ENCODE measurements around the gene CASR.

CASR gene

GRCh38 chr3:122307094-122307687 is 123.7 kb downstream of the CASR start:
- TF ChIP-seq CTCF (IDR thresholded peaks at IDR 0.05; ENCODE audit: insufficient read depth, low read depth, low read length, missing control alignments): no peak
- no peak overlapping the region for H3K4me3 ChIP-seq (ENCODE audit: low read length)
- DNase-seq (ENCODE audit: low read depth): no peak

- no peak for TF ChIP-seq CTCF (IDR thresholded peaks at IDR 0.05; ENCODE audit: insufficient read depth, low read depth, low read length, missing control alignments)
- H3K4me3 ChIP-seq (ENCODE audit: low read length): no peak overlapping the region
- no peak for DNase-seq (ENCODE audit: low read depth)
Observed at GRCh38 chr3:122307976-122308375, 124.5 kb downstream of the CASR start.

GRCh38 chr3:122310361-122310760 is 126.9 kb downstream of the CASR start:
- H3K4me3 ChIP-seq (ENCODE audit: low read length): no peak overlapping the region
- peak; percentile 92 for DNase-seq (ENCODE audit: low read depth)
- no peak for TF ChIP-seq CTCF (IDR thresholded peaks at IDR 0.05; ENCODE audit: insufficient read depth, low read depth, low read length, missing control alignments)

GRCh38 chr3:122312826-122313225 is 129.4 kb downstream of the CASR start:
- no peak for TF ChIP-seq CTCF (IDR thresholded peaks at IDR 0.05; ENCODE audit: insufficient read depth, low read depth, low read length, missing control alignments)
- no peak overlapping the region for H3K4me3 ChIP-seq (ENCODE audit: low read length)
- DNase-seq (ENCODE audit: low read depth): no peak

- TF ChIP-seq CTCF (IDR thresholded peaks at IDR 0.05; ENCODE audit: insufficient read depth, low read depth, low read length, missing control alignments): no peak
- H3K4me3 ChIP-seq (ENCODE audit: low read length): no peak overlapping the region
- DNase-seq (ENCODE audit: low read depth): peak; percentile 81
Observed at GRCh38 chr3:122313281-122313680, 129.8 kb downstream of the CASR start.

GRCh38 chr3:122314228-122314876 is 130.9 kb downstream of the CASR start:
- DNase-seq (ENCODE audit: low read depth): peak; percentile 92
- TF ChIP-seq CTCF (IDR thresholded peaks at IDR 0.05; ENCODE audit: insufficient read depth, low read depth, low read length, missing control alignments): no peak
- H3K4me3 ChIP-seq (ENCODE audit: low read length): no peak overlapping the region

GRCh38 chr3:122315619-122316018 is 132.2 kb downstream of the CASR start:
- H3K4me3 ChIP-seq (ENCODE audit: low read length): no peak overlapping the region
- DNase-seq (ENCODE audit: low read depth): no peak
- no peak for TF ChIP-seq CTCF (IDR thresholded peaks at IDR 0.05; ENCODE audit: insufficient read depth, low read depth, low read length, missing control alignments)

All from epithelial cell of esophagus (primary cell).